ENCODE results near the gene ZBTB7C. TPM values are rescaled to one million over a fixed set of nuclear protein-coding genes. Genes with fewer than 3 reads are reported as not detected.

The ZBTB7C gene
- total and polyA plus RNA-seq, 9 of the 15 experiments (the other 6 are each of a cell fraction or from before 2014, with no cell fraction given), result not detected

DNA sequence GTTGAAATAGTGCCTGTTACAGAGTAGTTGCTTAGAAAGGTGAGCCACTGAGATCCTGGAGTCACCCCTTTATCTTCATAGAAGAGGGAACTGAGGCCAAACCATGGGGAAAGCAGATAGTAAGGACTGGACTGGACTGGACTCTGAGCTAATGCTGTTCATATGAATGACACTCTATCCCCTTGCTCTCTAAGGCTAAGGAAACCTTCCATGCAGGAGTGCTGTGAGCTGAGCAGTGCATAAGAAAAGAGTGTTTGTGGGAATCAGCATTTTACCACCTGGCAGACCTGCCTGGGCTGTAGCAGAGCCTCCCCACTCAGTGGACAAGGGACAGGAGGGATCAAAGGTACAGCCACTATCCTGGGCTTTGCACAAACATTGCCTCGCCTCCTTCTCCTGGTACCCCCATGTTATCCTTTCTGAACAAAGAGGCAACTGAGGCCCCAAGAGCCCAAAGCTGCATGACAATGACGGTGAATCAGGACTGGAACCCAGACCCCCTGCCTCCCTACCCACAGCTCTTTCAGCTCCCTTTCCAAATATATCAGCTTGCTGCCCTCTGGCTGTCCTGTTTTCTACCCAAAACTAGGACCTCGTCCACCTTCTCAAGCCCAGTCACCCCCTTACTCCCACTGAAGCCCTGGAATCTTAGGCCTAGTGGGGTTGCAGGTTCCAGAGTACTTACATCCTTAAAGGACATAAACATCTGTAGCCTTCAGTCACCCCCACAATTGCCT, 227.9 kb downstream of the ZBTB7C start:
- Histone ChIP-seq H3K9me3 (replicated peaks; ENCODE audit: control insufficient read depth, insufficient read depth, low read depth, low read length) (no peaks in the 10 kb centered on the region), H2AFZ (ENCODE audit: low read depth, low read length) (no peak overlapping the region), H4K20me1 (replicated peaks; ENCODE audit: control insufficient read depth, insufficient read depth, low read length) (no peaks in the 10 kb centered on the region), H3K27me3 (ENCODE audit: control insufficient read depth in 2 of 2, insufficient read depth in 2 of 2, low read length in 2 of 2) (peaks cover 0 to 12% of the 10 kb centered on the region in 2 experiments; a peak in 2 of 5 replicates), H3K4me3 (no peak overlapping the region), H3K9ac (ENCODE audit: insufficient read depth in 1 of 2, low read depth in 2 of 2, low read length in 2 of 2) (no peak overlapping the region), H3K4me2 (ENCODE audit: insufficient read depth, low read length) (no peak overlapping the region), H3K4me1 (replicated peaks in 1 of 2; ENCODE audit: control insufficient read depth in 2 of 2, insufficient read depth in 2 of 2, low read length in 2 of 2) (no peaks in the 10 kb centered on the region), H3K79me2 (ENCODE audit: control insufficient read depth, insufficient read depth, low read length) (no peaks in the 10 kb centered on the region), H3K9me1 (ENCODE audit: control insufficient read depth, insufficient read depth, low read length) (no peaks in the 10 kb centered on the region), H3K27ac (ENCODE audit: extremely low read depth, low read depth, low read length) (no peak overlapping the region), H3K36me3 (ENCODE audit: control insufficient read depth, insufficient read depth, low read length) (no peaks in the 10 kb centered on the region)
- ChIA-PET CTCF (ENCODE audit: low intra/inter-chr PET ratio) (no interaction called here), POLR2A (interaction anchor here (1.5 kb wide), 1 partner anchor 9 kb away, joined by 6 read pairs; no protein-coding TSS in a partner anchor)
- ATAC-seq, result no peak
- no TSS peak for BruUV-seq (replicated peaks)
- TF ChIP-seq ZNF507 (tag; conservative IDR thresholded peaks at IDR 0.05), result no peak
- TF ChIP-seq TAF7 (tag; IDR thresholded peaks at IDR 0.05), result no peak
- DNase-seq (ENCODE audit: extremely low read depth in 1 of 4, low spot score in 3 of 4), result no peak
- FAIRE-seq, result no peak
- intact Hi-C loops (cut with micrococcal nuclease), result no loop called here
- 0% methylated on average over 2 of the region's 3 CpGs for WGBS (ENCODE audit: insufficient coverage, low coverage, missing lambda C conversion rate)
- in situ Hi-C loops (cut with MboI), result no loop called here

DNA sequence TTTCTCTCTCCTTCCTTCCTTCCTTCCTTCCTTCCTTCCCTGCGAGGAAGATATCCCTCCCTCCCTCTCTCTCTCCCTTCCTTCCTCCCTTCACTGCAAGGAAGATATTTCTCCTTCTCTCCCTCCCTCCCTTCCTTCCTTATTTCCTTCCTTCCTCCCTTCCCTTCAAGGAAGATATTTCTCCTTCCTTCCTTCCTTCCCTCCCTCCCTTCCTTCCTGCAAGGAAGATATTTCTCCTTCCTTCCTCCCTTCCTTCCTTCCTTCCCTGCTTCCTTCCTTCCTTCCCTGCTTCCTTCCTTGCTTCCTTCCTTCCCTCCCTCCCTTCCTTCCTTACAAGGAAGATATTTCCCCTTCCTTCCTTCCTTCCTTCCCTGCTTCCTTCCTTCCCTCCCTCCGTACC, 229.5 kb downstream of the ZBTB7C start:
- intact Hi-C loops (cut with micrococcal nuclease) (no loop called here), in situ Hi-C loops (cut with MboI) (no loop called here)
- Histone ChIP-seq H2AFZ (ENCODE audit: low read depth, low read length) (no peak overlapping the region), H3K4me1 (replicated peaks in 1 of 2; ENCODE audit: control insufficient read depth in 2 of 2, insufficient read depth in 2 of 2, low read length in 2 of 2) (no peaks in the 10 kb centered on the region), H3K9me3 (replicated peaks; ENCODE audit: control insufficient read depth, insufficient read depth, low read depth, low read length) (no peaks in the 10 kb centered on the region), H3K36me3 (ENCODE audit: control insufficient read depth, insufficient read depth, low read length) (no peaks in the 10 kb centered on the region), H3K79me2 (ENCODE audit: control insufficient read depth, insufficient read depth, low read length) (no peaks in the 10 kb centered on the region), H4K20me1 (replicated peaks; ENCODE audit: control insufficient read depth, insufficient read depth, low read length) (0 out of 2 replicates have a peak, but pooled peaks cover 5% of the 10 kb centered on the region), H3K9ac (ENCODE audit: insufficient read depth in 1 of 2, low read depth in 2 of 2, low read length in 2 of 2) (no peak overlapping the region), H3K9me1 (ENCODE audit: control insufficient read depth, insufficient read depth, low read length) (no peaks in the 10 kb centered on the region), H3K27me3 (ENCODE audit: control insufficient read depth in 2 of 2, insufficient read depth in 2 of 2, low read length in 2 of 2) (peaks cover 0 to 8% of the 10 kb centered on the region in 2 experiments; a peak in 1 of 5 replicates), H3K27ac (ENCODE audit: extremely low read depth, low read depth, low read length) (no peak overlapping the region), H3K4me3 (no peak overlapping the region), H3K4me2 (ENCODE audit: insufficient read depth, low read length) (no peak overlapping the region)
- no peak for DNase-seq (ENCODE audit: extremely low read depth in 1 of 4, low spot score in 3 of 4)
- CTCF ChIA-PET (ENCODE audit: low intra/inter-chr PET ratio), result no interaction called here
- 0% methylated on average over 1 of the region's 2 CpGs for WGBS (ENCODE audit: insufficient coverage, low coverage, missing lambda C conversion rate)
- POLR2A ChIA-PET, result no interaction called here
- no TSS peak for BruUV-seq (replicated peaks)
- TF ChIP-seq POU5F1 (IDR thresholded peaks at IDR 0.05; ENCODE audit: borderline replicate concordance, low read depth, low read length, partially characterized antibody), result no peak
- TF ChIP-seq, protein P1, sequence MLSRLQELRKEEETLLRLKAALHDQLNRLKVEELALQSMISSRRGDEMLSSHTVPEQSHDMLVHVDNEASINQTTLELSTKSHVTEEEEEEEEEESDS (CRISPR knock-in tag; IDR thresholded peaks at IDR 0.05), result no peak
- TF ChIP-seq ARID1B (IDR thresholded peaks at IDR 0.05), result no peak
- no peak for TF ChIP-seq ZNF175 (CRISPR knock-in tag; IDR thresholded peaks at IDR 0.05; ENCODE audit: low read depth)
- TF ChIP-seq RCOR1 (IDR thresholded peaks at IDR 0.05; ENCODE audit: borderline replicate concordance in 1 of 2, low read depth in 2 of 2, low read length in 2 of 2), result no peak
- ATAC-seq, result no peak
- FAIRE-seq, result no peak

All from K562 (cell line).